ENCODE measurements around the gene CRY2. TPM values are rescaled to one million over a fixed set of nuclear protein-coding genes. Genes with fewer than 3 reads are reported as not detected.
A peak's percentile ranks its signal among the peaks of the same experiment; 100 is the strongest.

Gene CRY2
- total and polyA plus RNA-seq, 10 of the 15 experiments (the other 5 are each of a cell fraction or from before 2014, with no cell fraction given), result 1.2 to 14.7 (median 8.1) TPM

DNA sequence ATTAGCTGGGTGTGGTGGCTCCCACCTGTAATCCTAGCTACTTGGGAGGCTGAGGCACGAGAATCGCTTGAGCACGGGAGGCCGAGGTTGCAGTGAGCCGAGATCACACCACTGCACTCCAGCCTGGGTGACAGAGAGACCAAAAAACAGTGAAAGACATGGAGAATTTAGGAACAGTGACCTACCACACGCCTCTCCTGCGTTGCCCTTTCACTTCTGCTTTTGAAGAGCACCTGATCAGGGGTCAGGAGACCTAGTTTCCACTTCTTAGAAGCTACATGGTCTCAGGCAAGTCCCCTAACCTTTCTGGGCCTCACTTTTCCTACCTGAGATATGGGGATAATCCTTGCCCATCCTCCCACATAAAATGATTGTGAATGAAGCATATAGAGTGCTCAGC, 30.1 kb upstream of the CRY2 start (continued):
- TF ChIP-seq, protein P1, sequence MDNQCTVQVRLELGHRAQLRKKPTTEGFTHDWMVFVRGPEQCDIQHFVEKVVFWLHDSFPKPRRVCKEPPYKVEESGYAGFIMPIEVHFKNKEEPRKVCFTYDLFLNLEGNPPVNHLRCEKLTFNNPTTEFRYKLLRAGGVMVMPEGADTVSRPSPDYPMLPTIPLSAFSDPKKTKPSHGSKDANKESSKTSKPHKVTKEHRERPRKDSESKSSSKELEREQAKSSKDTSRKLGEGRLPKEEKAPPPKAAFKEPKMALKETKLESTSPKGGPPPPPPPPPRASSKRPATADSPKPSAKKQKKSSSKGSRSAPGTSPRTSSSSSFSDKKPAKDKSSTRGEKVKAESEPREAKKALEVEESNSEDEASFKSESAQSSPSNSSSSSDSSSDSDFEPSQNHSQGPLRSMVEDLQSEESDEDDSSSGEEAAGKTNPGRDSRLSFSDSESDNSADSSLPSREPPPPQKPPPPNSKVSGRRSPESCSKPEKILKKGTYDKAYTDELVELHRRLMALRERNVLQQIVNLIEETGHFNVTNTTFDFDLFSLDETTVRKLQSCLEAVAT (IDR thresholded peaks at IDR 0.05), result 0 out of 2 replicates have a peak, but pooled peaks have one; percentile 55
- TF ChIP-seq MTA2 (IDR thresholded peaks at IDR 0.05; ENCODE audit: low read depth) (peak; percentile 37; the same call in 1 of the 2 replicates), CBX5 (IDR thresholded peaks at IDR 0.05; ENCODE audit: low read depth) (no peak), NR2F1 (conservative IDR thresholded peaks at IDR 0.05) (peak; percentile 81), MYC (IDR thresholded peaks at IDR 0.05; ENCODE audit: insufficient read depth, insufficient read length, insufficient replicate concordance, low read length, severe bottlenecking) (no peak), WRNIP1 (IDR thresholded peaks at IDR 0.05; ENCODE audit: borderline replicate concordance, low read depth, low read length) (no peak), ASH2L (IDR thresholded peaks at IDR 0.05; ENCODE audit: borderline replicate concordance, low read depth) (no peak), DPF2 (IDR thresholded peaks at IDR 0.05) (peak; percentile 42; the same call in 1 of the 2 replicates), EGR1 (IDR thresholded peaks at IDR 0.05; ENCODE audit: borderline replicate concordance in 1 of 2, low read depth in 2 of 2, low read length in 2 of 2) (no peak), NR2C1 (IDR thresholded peaks at IDR 0.05) (peak; percentile 61)
- TF ChIP-seq, protein P2, sequence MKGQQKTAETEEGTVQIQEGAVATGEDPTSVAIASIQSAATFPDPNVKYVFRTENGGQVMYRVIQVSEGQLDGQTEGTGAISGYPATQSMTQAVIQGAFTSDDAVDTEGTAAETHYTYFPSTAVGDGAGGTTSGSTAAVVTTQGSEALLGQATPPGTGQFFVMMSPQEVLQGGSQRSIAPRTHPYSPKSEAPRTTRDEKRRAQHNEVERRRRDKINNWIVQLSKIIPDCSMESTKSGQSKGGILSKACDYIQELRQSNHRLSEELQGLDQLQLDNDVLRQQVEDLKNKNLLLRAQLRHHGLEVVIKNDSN (IDR thresholded peaks at IDR 0.05; ENCODE audit: borderline replicate concordance, extremely low read length, insufficient read depth, low read depth, low read length), result peak; percentile 16

All from GM12878 (cell line).